ENCODE measurements around the gene ACE. TPM values are rescaled to one million over a fixed set of nuclear protein-coding genes. Genes with fewer than 3 reads are reported as not detected.

The ACE gene
- total RNA-seq, 1 donor from 2014 or later: 5.6 TPM

- no peak for DNase-seq
Observed at GRCh38 chr17:63517825-63518534, 41.1 kb downstream of the ACE start.

GRCh38 chr17:63519116-63519881, 42.4 kb downstream of the ACE start:
- DNase-seq: no peak

- no peak for DNase-seq
Observed at GRCh38 chr17:63519972-63520882, 43.4 kb downstream of the ACE start.

GRCh38 chr17:63523253-63523855, 46.5 kb downstream of the ACE start, which contains the start of gene KCNH6:
TSS of gene KCNH6 (plus strand) at chr17:63523358. CDS start at chr17:63523414, 56 bp downstream.
- DNase-seq: no peak

- no peak for DNase-seq
Observed at GRCh38 chr17:63524051-63524450, 47.2 kb downstream of the ACE start.

GRCh38 chr17:63525190-63525946, 48.5 kb downstream of the ACE start:
- no peak for DNase-seq

GRCh38 chr17:63526861-63527260, 50.0 kb downstream of the ACE start:
- no peak for DNase-seq

- DNase-seq: no peak
Observed at GRCh38 chr17:63528183-63528582, 51.3 kb downstream of the ACE start.

- DNase-seq: no peak
Observed at GRCh38 chr17:63529711-63530556, 53.1 kb downstream of the ACE start.

- DNase-seq: no peak
Observed at GRCh38 chr17:63530557-63531021, 53.7 kb downstream of the ACE start.

GRCh38 chr17:63531022-63531965, 54.4 kb downstream of the ACE start:
- DNase-seq: no peak

GRCh38 chr17:63533433-63534077, 56.7 kb downstream of the ACE start:
- DNase-seq: no peak

- no peak for DNase-seq
Observed at GRCh38 chr17:63534078-63534570, 57.3 kb downstream of the ACE start.

- no peak for DNase-seq
Observed at GRCh38 chr17:63534816-63535455, 58.1 kb downstream of the ACE start.

GRCh38 chr17:63535640-63536039, 58.8 kb downstream of the ACE start:
- no peak for DNase-seq

GRCh38 chr17:63537001-63537400, 60.1 kb downstream of the ACE start:
- DNase-seq: no peak

GRCh38 chr17:63537991-63538692, 61.3 kb downstream of the ACE start:
- DNase-seq: no peak
